ENCODE results near the gene TMEM164. TPM values are rescaled to one million over a fixed set of nuclear protein-coding genes. Genes with fewer than 3 reads are reported as not detected.

Gene TMEM164
- total RNA-seq, 1 donor from 2014 or later: 17.6 TPM

DNA sequence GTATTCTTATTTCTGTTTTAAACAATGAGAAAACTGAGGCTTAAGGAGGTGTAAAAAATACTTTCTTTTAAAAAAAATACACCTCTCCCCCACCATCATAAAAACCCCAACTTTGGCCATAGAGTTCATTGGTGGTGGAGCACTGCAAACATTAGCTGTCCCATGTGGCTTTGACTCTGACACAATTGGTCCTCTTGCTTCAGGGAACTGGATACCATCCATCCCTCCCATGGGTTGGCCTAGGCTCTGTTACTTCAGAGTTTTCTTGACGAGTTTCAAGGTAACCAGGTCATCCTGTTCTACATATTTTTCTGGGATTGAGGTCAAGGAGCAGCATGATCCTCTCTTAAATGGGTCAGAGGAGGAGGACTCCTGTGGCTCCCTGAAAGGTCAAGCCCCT, 50.5 kb downstream of the TMEM164 start:
- H3K79me2 ChIP-seq (ENCODE audit: insufficient read depth, low read length): no peaks in the 10 kb centered on the region
- Mint-ChIP-seq H3K36me3 (ENCODE audit: low read depth, unreplicated experiment) (no peaks in the 10 kb centered on the region), H3K4me1 (ENCODE audit: low read depth, unreplicated experiment) (peaks cover 6% of the 10 kb centered on the region), H3K4me3 (ENCODE audit: unreplicated experiment) (no peak overlapping the region), H3K9me3 (ENCODE audit: unreplicated experiment) (no peaks in the 10 kb centered on the region), H3K27me3 (ENCODE audit: low read depth, unreplicated experiment) (no peaks in the 10 kb centered on the region), H3K27ac (ENCODE audit: unreplicated experiment) (no peak overlapping the region)
- DNase-seq (ENCODE audit: low read depth): no peak
- no peak for TF ChIP-seq EZH2 (IDR thresholded peaks at IDR 0.05; ENCODE audit: insufficient read depth, low read length)
- TF ChIP-seq, protein P1, sequence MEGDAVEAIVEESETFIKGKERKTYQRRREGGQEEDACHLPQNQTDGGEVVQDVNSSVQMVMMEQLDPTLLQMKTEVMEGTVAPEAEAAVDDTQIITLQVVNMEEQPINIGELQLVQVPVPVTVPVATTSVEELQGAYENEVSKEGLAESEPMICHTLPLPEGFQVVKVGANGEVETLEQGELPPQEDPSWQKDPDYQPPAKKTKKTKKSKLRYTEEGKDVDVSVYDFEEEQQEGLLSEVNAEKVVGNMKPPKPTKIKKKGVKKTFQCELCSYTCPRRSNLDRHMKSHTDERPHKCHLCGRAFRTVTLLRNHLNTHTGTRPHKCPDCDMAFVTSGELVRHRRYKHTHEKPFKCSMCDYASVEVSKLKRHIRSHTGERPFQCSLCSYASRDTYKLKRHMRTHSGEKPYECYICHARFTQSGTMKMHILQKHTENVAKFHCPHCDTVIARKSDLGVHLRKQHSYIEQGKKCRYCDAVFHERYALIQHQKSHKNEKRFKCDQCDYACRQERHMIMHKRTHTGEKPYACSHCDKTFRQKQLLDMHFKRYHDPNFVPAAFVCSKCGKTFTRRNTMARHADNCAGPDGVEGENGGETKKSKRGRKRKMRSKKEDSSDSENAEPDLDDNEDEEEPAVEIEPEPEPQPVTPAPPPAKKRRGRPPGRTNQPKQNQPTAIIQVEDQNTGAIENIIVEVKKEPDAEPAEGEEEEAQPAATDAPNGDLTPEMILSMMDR (IDR thresholded peaks at IDR 0.05; ENCODE audit: insufficient read depth, low read depth, low read length): no peak
- H3K4me3 ChIP-seq (ENCODE audit: insufficient read depth, low read depth, low read length): no peak overlapping the region
- no peak overlapping the region for H3K4me2 ChIP-seq (ENCODE audit: low read length)
- H2AFZ ChIP-seq (ENCODE audit: low read depth, low read length): no peak overlapping the region
- no peaks in the 10 kb centered on the region for H3K4me1 ChIP-seq (ENCODE audit: insufficient read depth, low read length)
- H3K27ac ChIP-seq (ENCODE audit: low read depth, low read length): no peak overlapping the region
- H3K9me3 ChIP-seq (ENCODE audit: insufficient read depth, low read depth, low read length): no peaks in the 10 kb centered on the region
- no peak for FAIRE-seq
- H4K20me1 ChIP-seq (ENCODE audit: insufficient read depth, low read length): no peaks in the 10 kb centered on the region
- no peaks in the 10 kb centered on the region for H3K27me3 ChIP-seq (ENCODE audit: insufficient read depth, low read length)
- H3K36me3 ChIP-seq (ENCODE audit: insufficient read depth, low read length): no peaks in the 10 kb centered on the region
- H3K9ac ChIP-seq (ENCODE audit: low read length): no peak overlapping the region

DNA sequence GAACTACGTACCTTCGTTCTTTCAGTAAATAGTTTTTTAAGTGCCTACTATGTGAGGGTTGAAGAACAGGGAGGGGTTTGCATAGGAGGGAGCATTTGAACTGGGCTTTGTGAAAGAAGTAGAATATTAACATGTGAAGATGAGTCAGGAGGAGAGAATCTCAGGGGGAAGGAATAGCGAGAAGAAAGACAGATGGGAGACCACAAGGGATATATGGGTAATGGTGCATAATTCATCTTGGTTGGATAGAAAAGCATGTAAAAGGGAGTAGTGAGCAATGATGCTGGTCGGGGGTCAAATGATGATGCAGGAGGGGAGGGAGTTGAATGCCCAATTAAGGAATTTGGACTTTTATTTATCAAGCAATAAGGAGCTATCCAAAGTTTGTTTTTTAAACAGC, 52.7 kb downstream of the TMEM164 start:
- FAIRE-seq: peak; percentile 80
- H3K4me3 ChIP-seq (ENCODE audit: insufficient read depth, low read depth, low read length): no peak overlapping the region
- H3K27ac Mint-ChIP-seq (ENCODE audit: unreplicated experiment): no peak overlapping the region

DNA sequence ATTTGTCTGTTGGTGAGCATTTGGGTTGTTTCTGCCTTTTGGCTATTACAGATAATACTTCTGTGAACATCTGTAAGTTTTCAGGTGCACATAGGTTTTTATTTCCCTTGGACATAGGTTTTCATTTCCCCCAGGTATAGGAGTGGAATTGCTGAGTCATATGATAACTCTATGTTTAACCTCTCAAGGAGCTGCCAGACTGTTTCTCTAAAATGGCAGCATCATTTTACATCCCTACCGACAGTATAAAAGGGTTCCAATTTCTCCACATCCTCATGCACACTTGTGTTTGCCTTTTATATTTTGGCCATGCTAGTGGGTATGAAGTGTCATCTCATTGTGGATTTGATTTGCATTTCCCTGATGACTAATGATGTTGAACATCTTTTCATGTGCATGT, 53.5 kb downstream of the TMEM164 start:
- Histone ChIP-seq H3K4me2 (ENCODE audit: low read length) (no peak overlapping the region), H3K9ac (ENCODE audit: low read length) (no peak overlapping the region), H3K4me1 (ENCODE audit: insufficient read depth, low read length) (no peaks in the 10 kb centered on the region), H3K4me3 (ENCODE audit: insufficient read depth, low read depth, low read length) (no peak overlapping the region), H3K9me3 (ENCODE audit: insufficient read depth, low read depth, low read length) (no peaks in the 10 kb centered on the region), H3K27me3 (ENCODE audit: insufficient read depth, low read length) (no peaks in the 10 kb centered on the region), H3K36me3 (ENCODE audit: insufficient read depth, low read length) (no peaks in the 10 kb centered on the region), H2AFZ (ENCODE audit: low read depth, low read length) (no peak overlapping the region), H3K27ac (ENCODE audit: low read depth, low read length) (no peak overlapping the region), H3K79me2 (ENCODE audit: insufficient read depth, low read length) (no peaks in the 10 kb centered on the region), H4K20me1 (ENCODE audit: insufficient read depth, low read length) (no peaks in the 10 kb centered on the region)
- H3K4me3 Mint-ChIP-seq (ENCODE audit: unreplicated experiment): no peak overlapping the region
- no peaks in the 10 kb centered on the region for H3K9me3 Mint-ChIP-seq (ENCODE audit: unreplicated experiment)
- no peak for DNase-seq (ENCODE audit: low read depth)
- TF ChIP-seq EZH2 (IDR thresholded peaks at IDR 0.05; ENCODE audit: insufficient read depth, low read length): no peak
- TF ChIP-seq, protein P1 (IDR thresholded peaks at IDR 0.05; ENCODE audit: insufficient read depth, low read depth, low read length): no peak
- no peaks in the 10 kb centered on the region for H3K27me3 Mint-ChIP-seq (ENCODE audit: low read depth, unreplicated experiment)
- no peaks in the 10 kb centered on the region for H3K36me3 Mint-ChIP-seq (ENCODE audit: low read depth, unreplicated experiment)
- peaks cover 3% of the 10 kb centered on the region for H3K4me1 Mint-ChIP-seq (ENCODE audit: low read depth, unreplicated experiment)
- FAIRE-seq: peak; percentile 84
- no peak overlapping the region for H3K27ac Mint-ChIP-seq (ENCODE audit: unreplicated experiment)

More for the DNA sequence above, 52.7 kb downstream of the TMEM164 start:
- no peaks in the 10 kb centered on the region for H3K79me2 ChIP-seq (ENCODE audit: insufficient read depth, low read length)
- no peak overlapping the region for H3K9ac ChIP-seq (ENCODE audit: low read length)
- H4K20me1 ChIP-seq (ENCODE audit: insufficient read depth, low read length): no peaks in the 10 kb centered on the region
- no peaks in the 10 kb centered on the region for H3K9me3 Mint-ChIP-seq (ENCODE audit: unreplicated experiment)
- H3K27ac ChIP-seq (ENCODE audit: low read depth, low read length): no peak overlapping the region
- no peaks in the 10 kb centered on the region for H3K36me3 Mint-ChIP-seq (ENCODE audit: low read depth, unreplicated experiment)
- no peak for TF ChIP-seq EZH2 (IDR thresholded peaks at IDR 0.05; ENCODE audit: insufficient read depth, low read length)
- TF ChIP-seq, protein P1 (IDR thresholded peaks at IDR 0.05; ENCODE audit: insufficient read depth, low read depth, low read length): no peak
- H2AFZ ChIP-seq (ENCODE audit: low read depth, low read length): no peak overlapping the region
- H3K4me1 Mint-ChIP-seq (ENCODE audit: low read depth, unreplicated experiment): peaks cover 3% of the 10 kb centered on the region
- no peaks in the 10 kb centered on the region for H3K27me3 Mint-ChIP-seq (ENCODE audit: low read depth, unreplicated experiment)
- no peak overlapping the region for H3K4me3 Mint-ChIP-seq (ENCODE audit: unreplicated experiment)
- H3K4me2 ChIP-seq (ENCODE audit: low read length): no peak overlapping the region
- H3K36me3 ChIP-seq (ENCODE audit: insufficient read depth, low read length): no peaks in the 10 kb centered on the region
- H3K4me1 ChIP-seq (ENCODE audit: insufficient read depth, low read length): no peaks in the 10 kb centered on the region
- peak; percentile 39 for DNase-seq (ENCODE audit: low read depth)
- H3K9me3 ChIP-seq (ENCODE audit: insufficient read depth, low read depth, low read length): no peaks in the 10 kb centered on the region
- H3K27me3 ChIP-seq (ENCODE audit: insufficient read depth, low read length): no peaks in the 10 kb centered on the region
